Activated effector memory CD4-positive, alpha-beta T cell treated with anti-CD3 and anti-CD28 coated beads, Interleukin-2, amount 50 U/mL, for 16 hours (primary cell): ENCODE results near the gene BEX5.
"Not testable (repeated sequence)": the region's sequence is repeated elsewhere in the genome, so short reads cannot be mapped to it uniquely, and the experiment has no call there.

Experiments used
- DNase-seq: peaks from one replicate; pipeline ENCODE4 v3.0.0-alpha.2; 2020

The BEX5 gene

GRCh38 chrX:102155806-102156179 is at the start of gene BEX5:
TSS of gene BEX5 (minus strand) at chrX:102155977. CDS start at chrX:102154265, 1,712 bp downstream.
- peak; percentile 81 for DNase-seq

- no peak for DNase-seq
Observed at GRCh38 chrX:102185967-102186720, 30.4 kb upstream of the BEX5 start.

- peak; percentile 69 for DNase-seq
Observed at GRCh38 chrX:102154900-102155805, 624 bp downstream of the BEX5 start.

GRCh38 chrX:102154218-102154860 is 1.4 kb downstream of the BEX5 start:
- peak; percentile 62 for DNase-seq

- not testable (repeated sequence) for DNase-seq
Observed at GRCh38 chrX:102142274-102142673, 13.5 kb downstream of the BEX5 start, which contains the start of gene TCEAL6. TSS of gene TCEAL6 (minus strand) at chrX:102142481.

- not testable (repeated sequence) for DNase-seq
Observed at GRCh38 chrX:102141631-102142030, 14.1 kb downstream of the BEX5 start.

- DNase-seq = not testable (repeated sequence)
Observed at GRCh38 chrX:102140876-102141275, 14.9 kb downstream of the BEX5 start.

GRCh38 chrX:102138064-102138463 is 17.7 kb downstream of the BEX5 start:
- no peak for DNase-seq

GRCh38 chrX:102129473-102129872 is 26.3 kb downstream of the BEX5 start:
- no peak for DNase-seq

- DNase-seq = no peak
Observed at GRCh38 chrX:102126863-102127262, 28.9 kb downstream of the BEX5 start.

- not testable (repeated sequence) for DNase-seq
Observed at GRCh38 chrX:102126080-102126818, 29.5 kb downstream of the BEX5 start.

- peak; percentile 63 for DNase-seq
Observed at GRCh38 chrX:102125436-102125835, 30.3 kb downstream of the BEX5 start, which contains the start of gene TCEAL2. TSS of gene TCEAL2 (plus strand) at chrX:102125679. CDS start at chrX:102126831, 1,152 bp downstream.

GRCh38 chrX:102125014-102125413 is 30.8 kb downstream of the BEX5 start:
- not testable (repeated sequence) for DNase-seq

GRCh38 chrX:102115748-102116147 is 40.0 kb downstream of the BEX5 start:
- no peak for DNase-seq

- no peak for DNase-seq
Observed at GRCh38 chrX:102113367-102113766, 42.4 kb downstream of the BEX5 start.
